GM21529 (cell line): ENCODE results near the gene LNX1.

Experiments used
- ATAC-seq: cut with Tn5 transposase; IDR thresholded peaks from one replicate; pipeline ENCODE4 v1.9.1; 2021; ENCODE audit not compliant: unreplicated experiment

LNX1 gene

DNA sequence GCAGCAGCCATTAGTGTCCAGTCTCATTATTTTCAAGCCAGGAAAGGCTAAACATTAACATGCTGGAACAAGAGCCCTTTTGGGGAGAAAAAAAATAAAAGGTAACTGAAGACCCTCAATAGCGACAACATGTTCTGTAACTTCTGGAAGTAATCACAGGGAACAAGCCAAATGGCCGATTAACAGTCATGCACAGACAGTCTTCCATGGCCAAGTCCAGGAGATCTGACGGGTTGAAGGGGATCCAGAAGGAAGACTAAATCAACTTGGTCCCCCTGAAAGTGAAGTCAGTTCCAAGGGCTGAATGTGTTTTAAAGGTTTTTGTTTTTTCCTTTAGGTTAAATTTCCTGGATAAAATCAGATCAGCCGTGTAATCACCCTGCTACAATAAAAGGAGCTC is 52.5 kb downstream of the LNX1 start:
- ATAC-seq = no peak

DNA sequence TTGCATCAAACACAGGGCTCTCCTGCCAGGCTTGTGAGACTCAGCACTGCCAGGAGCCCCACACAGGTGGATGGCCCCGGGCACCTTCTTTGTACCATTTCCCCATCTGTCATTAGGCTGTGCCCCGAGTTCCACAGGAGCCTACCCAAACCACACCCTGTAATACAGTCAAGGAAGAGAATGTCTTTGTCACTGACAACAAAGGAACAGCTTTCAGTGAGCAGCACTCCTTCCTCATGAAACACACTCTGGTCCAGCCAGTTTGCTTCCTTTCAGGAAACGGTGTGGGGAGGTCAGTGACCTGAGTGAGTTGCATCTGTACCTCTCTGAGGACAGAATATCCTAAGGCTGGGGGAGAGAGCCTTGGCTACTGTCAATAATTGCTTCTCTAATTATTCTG is 53.7 kb downstream of the LNX1 start:
- ATAC-seq = no peak

DNA sequence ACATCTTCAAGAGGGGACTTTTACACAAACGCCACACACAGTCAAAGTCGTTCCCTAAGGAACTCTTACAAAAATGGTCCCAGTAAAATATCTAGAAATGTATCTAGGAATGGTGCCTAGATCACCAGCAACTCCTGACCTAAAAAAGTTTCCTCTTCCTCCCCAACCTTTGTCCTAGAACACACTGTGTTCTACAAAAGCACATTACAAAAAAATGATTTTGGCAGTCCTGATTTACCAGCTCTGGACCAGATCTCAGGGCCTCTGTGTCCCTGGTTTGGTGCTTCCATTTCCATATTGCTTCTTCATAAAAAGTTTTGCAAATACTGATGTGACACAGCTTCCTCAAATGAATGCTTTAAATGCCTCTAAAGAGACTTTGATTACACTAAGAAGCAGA is 55.0 kb downstream of the LNX1 start:
- no peak for ATAC-seq

DNA sequence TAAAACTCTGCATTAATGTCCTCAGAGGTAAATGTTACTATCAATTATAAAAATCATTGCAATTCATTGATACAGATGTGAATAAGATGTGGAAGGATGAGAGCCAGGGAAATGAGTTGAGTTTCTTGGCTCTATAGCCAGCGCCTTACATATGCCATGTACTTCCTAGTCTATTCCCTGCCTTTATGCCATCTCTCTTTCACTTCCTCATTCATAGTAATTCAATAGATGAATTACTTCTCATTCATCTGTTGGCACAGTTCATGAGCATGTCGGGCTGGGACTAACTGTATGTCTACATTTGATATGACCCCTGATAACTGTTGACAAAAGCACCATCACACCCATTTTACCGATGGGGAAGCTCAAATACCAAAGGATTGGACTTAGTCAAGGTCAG is 55.7 kb downstream of the LNX1 start:
- ATAC-seq = no peak

DNA sequence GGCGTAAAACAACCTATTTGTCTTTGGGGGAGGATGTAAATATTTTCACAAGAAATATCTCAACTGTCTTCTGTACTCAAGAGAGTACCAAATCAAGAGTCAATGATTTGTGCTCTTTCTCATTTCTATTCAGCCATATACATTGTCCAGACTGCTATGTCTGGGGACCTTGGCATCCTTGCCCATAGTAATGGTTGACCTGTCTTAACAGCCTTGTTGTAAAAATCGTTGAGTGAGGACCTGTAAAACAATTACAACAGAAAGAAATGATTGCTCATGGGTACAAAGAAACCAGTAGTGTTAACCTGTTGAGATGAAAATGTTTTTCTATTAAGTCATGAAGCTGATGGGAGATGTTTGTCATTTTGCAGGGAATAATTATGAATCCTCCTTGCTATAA is 56.6 kb downstream of the LNX1 start:
- ATAC-seq = no peak

DNA sequence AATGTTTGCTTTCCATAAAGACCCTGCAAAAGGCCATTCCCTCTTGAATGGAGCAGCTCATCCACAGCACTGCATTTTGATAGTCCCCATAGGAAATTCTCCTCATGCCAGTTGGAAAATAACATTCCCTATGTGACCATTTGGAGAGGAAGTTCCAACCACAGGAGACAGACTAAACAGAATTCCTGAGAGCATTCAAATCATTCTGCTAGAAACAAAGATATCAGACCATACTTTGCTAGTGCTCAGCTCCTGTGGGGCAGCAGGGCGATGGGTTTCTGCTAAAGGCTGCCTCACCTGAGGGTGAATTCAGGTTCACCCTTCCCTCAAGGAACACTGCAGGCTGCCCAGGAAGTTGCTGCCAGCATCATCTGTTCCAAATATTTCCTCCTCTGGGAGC is 58.8 kb downstream of the LNX1 start:
- no peak for ATAC-seq

DNA sequence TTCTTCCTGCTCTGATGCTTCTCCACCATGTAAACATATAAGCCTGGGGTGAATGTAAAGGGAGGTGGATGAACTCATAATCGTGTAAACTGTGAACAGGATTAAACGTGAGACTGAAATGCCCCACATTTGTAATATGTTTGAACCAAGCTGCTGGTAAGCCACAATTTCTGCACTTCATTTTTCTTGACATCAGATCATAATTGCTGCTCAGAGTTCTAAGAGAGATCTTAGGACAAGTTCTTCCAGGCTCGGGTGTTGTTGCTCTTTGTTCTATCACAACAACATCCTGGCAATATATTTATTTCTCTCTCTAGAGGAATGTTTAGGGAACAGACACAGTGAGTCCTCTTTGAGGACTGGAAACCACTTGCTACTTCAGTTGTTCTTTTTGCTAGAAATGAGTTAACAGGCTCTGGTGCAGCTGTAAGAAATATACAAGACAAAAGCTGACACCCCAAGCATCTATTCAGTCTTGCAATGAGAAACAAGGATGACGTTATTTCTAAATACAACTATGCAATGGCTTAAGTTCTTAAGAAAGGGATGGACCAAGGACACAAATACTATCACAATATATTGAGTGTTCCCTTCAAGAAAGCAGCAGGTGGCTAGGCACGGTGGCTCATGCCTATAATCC is 59.6 kb downstream of the LNX1 start:
- ATAC-seq = no peak

DNA sequence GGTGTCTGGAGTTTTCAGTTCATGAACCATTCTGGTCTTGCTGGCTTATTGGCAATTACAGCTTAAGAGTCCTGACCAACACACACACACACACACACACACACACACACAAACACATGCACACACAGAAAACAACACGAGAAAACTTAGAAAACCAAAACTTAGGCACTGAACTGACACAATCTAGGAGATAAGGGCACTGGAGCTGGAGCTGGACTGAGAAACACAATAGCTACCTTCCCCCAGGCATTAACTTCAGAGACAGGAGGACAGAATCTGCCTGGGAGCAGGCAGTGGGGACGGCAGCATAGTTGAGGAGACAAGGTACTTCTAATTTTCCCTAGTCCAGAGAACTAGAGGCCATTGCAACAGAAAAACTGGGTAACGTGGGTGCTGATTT is 62.3 kb downstream of the LNX1 start:
- no peak for ATAC-seq

DNA sequence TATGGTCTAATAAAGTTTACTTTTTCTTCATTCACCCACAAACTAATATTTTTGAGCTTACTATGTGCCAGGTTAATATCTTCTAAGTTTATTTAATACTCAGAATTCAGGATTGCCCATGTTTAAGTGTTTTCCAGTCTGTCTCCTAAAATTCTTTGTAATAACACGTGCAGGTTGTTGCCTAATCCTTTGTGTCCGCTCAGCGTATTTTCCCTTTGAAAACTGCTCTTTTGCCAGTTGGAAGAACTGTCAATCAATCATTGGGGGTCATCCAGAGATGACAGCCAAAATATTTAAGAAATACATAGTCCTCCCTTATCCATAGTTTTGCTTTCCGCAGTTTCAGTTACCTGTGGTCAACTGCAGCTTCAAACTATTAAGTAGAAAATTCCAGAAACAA is 63.4 kb downstream of the LNX1 start:
- ATAC-seq = no peak

DNA sequence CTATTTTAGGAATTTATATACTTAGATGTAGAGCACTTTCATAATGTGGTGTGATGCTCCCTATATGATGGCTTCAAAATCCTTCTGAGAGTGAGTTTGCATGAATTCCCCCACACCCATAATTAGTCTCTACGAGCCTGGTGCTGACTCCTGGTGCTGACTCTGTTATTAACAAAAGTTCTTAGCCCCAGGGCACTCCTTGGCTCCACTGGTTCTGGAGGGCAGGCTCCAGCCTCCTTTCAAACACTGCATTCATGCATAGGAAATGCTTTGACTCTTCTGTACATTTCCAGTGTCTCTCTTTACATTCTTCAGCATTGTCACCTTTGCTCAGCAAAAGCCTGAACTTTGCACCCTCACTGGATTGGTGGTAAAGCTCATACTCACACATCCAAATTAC is 64.0 kb downstream of the LNX1 start:
- ATAC-seq = no peak

DNA sequence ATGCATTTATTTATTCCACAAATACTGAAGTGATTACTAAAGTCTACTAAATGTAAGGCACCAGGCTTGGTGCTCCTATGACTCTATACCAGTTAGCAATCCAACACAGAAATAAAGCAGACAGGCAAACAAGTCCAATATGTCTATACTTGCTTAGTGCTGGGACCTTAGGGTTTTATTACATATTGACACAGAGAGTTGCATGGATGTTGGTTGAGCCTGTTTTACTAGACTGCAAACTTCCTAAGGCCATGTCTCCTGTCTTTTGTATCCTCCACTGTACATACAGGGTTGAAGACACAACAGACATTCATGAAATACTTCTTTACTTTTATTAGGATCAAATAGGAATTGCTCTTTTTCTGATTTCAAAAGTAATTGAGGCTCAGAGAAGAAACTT is 69.0 kb downstream of the LNX1 start:
- no peak for ATAC-seq

DNA sequence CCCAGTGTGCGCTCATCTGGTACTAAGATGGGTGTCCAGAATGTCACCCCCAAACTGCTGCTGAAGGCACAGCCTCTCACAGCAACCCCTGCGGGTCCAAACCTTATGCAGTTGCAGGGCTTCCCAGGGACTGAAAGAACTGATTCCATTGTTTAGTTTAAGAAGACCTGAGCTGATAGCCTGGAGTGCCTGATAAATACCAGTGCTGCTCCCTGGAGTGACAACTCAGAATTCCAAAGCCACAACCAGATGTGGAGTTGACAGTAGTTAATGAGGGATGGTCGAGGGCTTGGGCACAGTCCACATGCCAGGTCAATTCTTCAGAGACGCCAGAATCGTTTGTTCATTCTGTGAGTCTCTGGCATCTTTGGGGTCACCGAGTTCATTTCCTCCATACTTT is 71.2 kb downstream of the LNX1 start:
- ATAC-seq = no peak

DNA sequence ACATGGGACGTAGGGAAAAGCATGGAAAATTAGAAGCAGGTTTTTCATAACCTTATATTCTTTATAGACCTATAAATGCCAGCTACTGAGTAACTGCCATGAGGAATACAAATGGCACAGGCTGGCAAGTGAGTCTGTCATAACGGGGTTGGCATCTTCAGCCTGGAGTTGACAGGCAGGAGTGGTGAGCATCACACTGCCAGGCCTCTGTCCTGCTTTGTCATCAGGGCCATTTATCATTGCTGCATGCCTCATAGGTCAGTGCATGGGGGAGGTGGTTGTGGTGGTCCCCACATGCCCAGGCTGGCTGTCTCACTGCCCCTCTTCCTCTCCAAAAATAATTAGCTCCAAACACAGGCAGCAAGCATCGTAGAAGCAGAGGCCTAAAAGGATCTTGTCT is 72.5 kb downstream of the LNX1 start:
- ATAC-seq = no peak

DNA sequence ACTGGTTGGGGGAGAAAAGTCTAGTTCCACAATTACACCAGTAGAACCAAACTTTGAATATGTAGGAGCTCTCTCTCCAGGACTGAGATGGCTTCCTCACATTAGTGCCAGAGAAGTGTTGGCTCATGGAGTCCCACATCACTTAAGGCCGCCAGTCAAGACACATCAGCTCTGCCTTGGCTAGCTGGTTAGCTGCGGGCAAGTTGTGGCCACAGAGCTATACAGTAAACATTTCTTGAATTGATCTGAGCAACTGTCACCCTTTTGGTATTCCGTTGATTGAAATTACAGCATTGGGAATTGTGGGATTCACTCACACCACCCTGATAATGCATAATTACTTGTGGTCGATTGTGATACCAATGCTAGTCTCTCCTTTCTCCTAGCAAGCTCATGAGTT is 76.2 kb downstream of the LNX1 start:
- ATAC-seq = no peak

DNA sequence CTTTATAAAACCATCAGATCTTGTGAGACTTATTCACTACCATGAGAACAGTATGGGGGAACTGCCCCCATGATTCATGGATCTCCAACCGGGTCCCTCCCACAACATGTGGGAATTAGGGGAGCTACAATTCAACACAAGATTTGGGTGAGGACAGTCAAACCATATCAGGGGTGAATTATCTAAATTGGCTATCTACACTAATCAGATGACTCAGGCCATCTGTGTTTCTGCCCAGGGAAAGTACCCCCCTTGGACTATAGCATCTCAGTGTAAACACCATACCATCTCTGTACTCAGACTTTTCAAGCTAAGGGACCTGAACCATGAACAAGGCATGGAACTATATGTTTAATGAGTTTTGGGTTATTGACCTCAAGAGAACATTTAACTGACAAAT is 76.8 kb downstream of the LNX1 start:
- ATAC-seq = no peak

DNA sequence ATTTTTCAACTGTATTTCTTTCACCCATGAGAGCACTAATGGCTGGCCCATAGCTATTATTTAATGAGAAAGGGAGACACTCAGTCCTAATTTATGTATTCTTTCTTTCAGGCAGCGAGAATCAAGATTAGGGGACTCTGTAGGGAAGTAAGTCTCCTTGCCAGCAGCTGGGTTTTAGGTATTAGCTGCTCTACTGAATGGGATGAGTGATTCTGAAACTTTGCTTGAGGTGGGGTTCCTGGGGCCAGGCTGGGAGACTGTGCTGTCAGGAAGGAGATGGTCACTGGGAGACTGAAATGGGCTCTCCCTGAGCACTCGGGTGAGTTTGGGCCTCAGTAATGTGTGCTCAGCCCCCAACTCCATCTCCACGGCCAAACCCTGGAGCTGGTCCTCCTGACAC is 78.7 kb downstream of the LNX1 start:
- no peak for ATAC-seq

DNA sequence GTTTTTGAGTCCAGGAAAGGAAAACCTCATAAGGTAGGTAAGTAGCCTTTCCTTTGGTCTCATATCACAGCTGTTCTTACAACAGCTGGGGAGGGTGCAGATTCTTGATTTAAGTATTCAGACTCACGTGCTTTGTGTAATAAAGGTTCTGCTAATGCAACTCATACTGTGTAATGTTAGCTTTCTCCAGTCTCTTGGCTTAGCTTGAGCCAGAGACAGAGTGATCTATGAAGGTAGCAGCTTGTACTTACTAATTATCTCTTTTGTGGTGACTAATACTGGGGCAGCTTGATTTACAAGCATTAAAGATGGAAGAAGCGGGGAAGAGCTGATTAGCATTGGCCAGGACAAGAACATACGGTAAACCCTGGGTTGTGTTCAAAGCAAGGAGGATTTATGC is 80.3 kb downstream of the LNX1 start:
- ATAC-seq = no peak

DNA sequence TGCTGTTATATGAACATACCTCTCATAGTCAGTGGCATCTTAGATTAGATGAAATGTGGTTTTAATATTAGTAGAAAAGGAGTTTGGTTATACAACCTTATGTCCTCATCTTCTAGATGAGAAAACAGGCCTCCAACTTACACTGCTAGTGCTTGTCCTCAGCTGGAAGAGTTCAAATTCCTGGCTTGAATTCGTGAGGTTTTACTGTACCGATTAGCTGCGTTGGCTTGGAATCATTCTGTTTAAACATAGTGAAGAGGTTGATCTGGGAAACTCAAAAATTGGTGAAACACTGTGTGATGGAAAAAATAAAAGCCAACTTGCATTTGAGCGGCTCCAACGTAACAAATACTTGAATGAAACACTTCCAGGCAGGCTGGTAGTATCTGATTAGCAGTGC is 81.0 kb downstream of the LNX1 start:
- ATAC-seq = no peak

DNA sequence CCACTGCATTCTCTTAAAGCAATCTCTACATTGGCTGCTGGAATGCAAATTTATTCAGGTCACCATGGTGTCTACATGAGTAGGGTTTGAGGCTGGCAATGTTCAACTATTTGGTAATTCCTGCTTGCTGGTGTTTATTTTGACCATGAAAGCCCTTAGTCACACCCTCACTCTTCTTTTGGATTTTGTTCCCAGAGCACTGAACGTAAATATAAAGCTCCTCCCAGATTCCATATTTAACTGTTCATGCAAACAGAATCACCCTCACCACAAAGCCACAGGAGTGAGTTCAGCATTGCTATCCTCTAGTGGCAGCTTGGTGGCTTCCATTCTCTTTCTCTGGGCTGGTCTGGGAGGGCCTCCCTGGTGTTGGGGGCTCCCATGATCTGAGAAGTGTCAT is 82.8 kb downstream of the LNX1 start:
- no peak for ATAC-seq

DNA sequence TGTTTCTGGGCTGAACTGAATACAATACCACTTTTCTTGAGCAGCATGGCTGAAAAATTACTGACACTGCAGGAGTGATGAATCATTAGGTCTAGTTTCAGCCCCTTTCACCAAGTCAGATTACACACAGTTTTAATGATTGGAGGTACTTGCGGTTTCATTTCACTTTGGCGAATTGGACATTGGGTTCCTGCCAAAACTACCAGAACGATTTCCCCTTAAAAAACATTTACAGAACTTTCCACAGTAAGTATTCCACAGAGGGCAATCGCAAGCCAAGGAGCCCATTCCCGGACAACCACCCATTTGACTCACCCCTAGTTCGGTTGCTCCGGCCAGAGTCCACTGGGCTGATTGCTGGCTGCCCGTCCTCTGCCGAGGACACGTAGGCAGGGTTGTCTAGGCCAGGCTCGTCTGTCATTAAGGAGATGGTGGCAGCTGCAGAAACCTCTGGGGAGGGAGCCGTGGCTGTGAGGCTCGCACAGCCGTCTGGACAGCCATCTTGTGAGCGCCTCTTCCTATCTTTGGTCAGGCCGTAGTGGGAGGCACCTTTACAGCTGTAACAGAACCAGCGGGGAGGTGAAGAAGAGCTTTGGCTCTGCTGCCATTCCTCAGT is 83.5 kb downstream of the LNX1 start:
- ATAC-seq = no peak

DNA sequence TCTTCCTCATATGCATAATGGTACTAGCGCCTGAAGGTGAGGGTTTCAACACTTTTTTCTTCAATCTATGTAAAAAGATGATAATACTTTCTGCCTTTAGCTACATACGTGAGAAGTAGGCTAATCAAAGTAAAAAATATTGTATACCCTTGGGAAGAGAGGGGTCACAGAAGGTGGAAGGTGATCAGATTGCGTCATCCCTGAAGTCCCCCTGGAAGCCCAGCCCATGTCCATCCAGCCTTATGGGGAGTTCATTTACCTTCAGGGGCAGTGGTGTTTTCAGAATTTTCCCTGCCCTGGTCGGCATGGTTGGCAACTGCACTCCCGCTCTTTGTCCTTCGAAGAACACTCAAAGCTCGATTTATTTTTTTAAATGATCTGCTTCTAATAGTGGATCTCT is 84.2 kb downstream of the LNX1 start:
- no peak for ATAC-seq

DNA sequence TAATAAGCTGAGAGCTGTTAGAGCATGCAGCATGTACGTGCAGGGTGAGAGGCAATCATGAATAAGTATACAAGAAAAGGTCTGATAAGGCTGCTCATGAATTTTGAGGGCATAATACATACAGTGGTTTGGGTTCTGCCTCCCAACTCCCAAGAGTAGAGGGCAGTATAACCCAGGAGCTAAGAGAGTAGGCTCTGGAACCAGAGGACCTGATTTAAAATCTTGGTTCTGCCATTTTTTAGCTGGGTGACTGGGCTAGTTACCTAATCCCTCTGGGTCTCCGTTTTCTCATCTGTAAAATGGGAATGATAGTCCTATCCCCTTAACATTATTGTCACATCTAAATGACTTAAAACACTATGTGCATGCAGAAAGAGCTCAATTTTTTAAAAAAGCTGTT is 85.3 kb downstream of the LNX1 start:
- no peak for ATAC-seq

DNA sequence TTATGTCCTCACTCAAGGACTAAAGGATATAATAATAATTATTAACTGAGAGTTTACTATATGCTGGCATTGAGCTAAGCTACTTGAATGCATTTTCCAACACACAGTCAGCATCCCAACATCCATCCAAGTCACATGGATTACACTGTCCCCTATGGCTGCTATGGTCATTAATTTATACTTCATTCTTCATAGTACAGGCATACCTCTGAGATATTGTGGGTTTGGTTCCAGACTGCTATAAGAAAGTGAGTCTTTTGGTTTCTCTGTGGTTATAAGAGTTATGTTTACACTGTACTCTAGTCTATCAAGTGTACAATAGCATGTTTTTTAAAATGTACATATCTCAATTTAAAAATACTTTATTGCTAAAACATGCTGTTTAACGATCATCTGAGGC is 89.2 kb downstream of the LNX1 start:
- ATAC-seq = no peak
